SU-DHL-6 (cell line): ENCODE results near the gene TRMT5.

Source experiments
- EZH2phosphoT487 ChIP-seq: fragments of 200-600 bp; sonication (generic), shearing (Covaris generic); conservative IDR thresholded peaks from 2 replicates; pipeline ENCODE4 v1.6.1; 2018; ENCODE audit warnings: mild to moderate bottlenecking, antibody characterized with exemption, low read length, moderate library complexity, mixed read lengths
- TF ChIP-seq, protein P1 (sequence below): fragments of 200-600 bp; sonication (generic); IDR thresholded peaks from one replicate; pipeline ENCODE4 v1.5.1; 2017; ENCODE audit warnings: antibody characterized with exemption, mild to moderate bottlenecking, low read length, moderate library complexity; ENCODE audit not compliant: insufficient read depth, poor library complexity, severe bottlenecking

DNA sequence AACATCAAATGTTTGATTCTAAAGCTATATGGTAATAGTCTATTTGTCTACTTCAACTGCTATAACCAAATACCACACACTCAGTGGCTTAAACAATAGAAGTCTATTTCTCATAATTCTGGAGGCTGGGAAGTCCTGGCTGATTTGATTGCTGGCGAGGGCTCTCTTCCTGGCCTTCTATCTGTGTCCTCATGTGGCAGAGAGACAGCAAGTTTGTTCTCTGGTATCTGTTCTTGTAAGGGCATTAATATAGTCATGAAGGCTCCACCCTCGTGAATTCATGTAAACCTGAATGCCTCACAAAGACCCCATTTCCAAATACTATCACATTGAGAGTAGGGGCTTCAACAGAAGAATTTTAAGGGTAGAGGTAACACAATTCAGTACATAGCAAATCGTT, 34.1 kb downstream of the TRMT5 start:
- TF ChIP-seq, protein P1, sequence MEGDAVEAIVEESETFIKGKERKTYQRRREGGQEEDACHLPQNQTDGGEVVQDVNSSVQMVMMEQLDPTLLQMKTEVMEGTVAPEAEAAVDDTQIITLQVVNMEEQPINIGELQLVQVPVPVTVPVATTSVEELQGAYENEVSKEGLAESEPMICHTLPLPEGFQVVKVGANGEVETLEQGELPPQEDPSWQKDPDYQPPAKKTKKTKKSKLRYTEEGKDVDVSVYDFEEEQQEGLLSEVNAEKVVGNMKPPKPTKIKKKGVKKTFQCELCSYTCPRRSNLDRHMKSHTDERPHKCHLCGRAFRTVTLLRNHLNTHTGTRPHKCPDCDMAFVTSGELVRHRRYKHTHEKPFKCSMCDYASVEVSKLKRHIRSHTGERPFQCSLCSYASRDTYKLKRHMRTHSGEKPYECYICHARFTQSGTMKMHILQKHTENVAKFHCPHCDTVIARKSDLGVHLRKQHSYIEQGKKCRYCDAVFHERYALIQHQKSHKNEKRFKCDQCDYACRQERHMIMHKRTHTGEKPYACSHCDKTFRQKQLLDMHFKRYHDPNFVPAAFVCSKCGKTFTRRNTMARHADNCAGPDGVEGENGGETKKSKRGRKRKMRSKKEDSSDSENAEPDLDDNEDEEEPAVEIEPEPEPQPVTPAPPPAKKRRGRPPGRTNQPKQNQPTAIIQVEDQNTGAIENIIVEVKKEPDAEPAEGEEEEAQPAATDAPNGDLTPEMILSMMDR = no peak
- TF ChIP-seq EZH2phosphoT487 = no peak
